ENCODE measurements around the gene CHRNG. TPM values are rescaled to one million over a fixed set of nuclear protein-coding genes. Genes with fewer than 3 reads are reported as not detected.

Gene CHRNG, protein sequence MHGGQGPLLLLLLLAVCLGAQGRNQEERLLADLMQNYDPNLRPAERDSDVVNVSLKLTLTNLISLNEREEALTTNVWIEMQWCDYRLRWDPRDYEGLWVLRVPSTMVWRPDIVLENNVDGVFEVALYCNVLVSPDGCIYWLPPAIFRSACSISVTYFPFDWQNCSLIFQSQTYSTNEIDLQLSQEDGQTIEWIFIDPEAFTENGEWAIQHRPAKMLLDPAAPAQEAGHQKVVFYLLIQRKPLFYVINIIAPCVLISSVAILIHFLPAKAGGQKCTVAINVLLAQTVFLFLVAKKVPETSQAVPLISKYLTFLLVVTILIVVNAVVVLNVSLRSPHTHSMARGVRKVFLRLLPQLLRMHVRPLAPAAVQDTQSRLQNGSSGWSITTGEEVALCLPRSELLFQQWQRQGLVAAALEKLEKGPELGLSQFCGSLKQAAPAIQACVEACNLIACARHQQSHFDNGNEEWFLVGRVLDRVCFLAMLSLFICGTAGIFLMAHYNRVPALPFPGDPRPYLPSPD
- total RNA-seq: not detected

GRCh38 chr2:232539298-232540231 lies at the start of gene CHRNG:
Gene CHRNG, plus strand, starts transcription at chr2:232539692. Its CDS starts 56 bp downstream, at chr2:232539748.

GRCh38 chr2:232519581-232520438 lies 19.7 kb upstream of the CHRNG start, which contains the start of gene PRSS56:
Gene PRSS56, plus strand, starts transcription at chr2:232520388. Its CDS starts 211 bp downstream, at chr2:232520599.

DNA sequence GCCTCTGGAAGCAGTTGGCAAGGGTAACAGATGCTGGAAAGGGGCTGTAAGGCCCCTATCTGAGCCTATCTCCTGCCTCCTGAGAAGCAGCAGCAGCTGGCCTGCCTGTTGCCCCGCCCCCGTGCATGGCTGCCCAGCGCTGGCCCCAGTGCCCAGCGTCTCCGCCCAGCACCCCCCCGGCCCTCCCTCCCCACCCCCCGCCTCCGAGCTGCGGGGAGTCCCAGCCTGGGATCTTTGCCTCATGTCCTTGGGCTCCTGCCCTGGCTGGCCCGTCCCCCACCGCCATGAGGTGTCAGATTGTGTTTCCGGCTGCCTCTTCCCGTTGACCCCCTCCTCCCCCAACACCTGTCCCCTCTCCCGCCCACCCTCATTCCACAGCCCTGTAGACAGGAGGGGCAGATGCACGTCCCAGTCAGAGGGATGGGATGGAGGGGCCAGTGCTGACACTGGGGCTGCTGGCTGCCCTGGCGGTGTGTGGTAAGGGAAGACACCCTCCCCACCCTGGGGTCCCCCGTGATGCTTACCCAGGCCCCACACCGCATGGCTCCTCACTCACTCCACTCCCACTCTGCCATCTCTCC lies 13.6 kb upstream of the CHRNG start, which contains the start of gene CHRND:
TSS of gene CHRND (plus strand) at position 370 of the 581 bp plus-strand sequence. CDS start at position 426, 56 bp downstream.

DNA sequence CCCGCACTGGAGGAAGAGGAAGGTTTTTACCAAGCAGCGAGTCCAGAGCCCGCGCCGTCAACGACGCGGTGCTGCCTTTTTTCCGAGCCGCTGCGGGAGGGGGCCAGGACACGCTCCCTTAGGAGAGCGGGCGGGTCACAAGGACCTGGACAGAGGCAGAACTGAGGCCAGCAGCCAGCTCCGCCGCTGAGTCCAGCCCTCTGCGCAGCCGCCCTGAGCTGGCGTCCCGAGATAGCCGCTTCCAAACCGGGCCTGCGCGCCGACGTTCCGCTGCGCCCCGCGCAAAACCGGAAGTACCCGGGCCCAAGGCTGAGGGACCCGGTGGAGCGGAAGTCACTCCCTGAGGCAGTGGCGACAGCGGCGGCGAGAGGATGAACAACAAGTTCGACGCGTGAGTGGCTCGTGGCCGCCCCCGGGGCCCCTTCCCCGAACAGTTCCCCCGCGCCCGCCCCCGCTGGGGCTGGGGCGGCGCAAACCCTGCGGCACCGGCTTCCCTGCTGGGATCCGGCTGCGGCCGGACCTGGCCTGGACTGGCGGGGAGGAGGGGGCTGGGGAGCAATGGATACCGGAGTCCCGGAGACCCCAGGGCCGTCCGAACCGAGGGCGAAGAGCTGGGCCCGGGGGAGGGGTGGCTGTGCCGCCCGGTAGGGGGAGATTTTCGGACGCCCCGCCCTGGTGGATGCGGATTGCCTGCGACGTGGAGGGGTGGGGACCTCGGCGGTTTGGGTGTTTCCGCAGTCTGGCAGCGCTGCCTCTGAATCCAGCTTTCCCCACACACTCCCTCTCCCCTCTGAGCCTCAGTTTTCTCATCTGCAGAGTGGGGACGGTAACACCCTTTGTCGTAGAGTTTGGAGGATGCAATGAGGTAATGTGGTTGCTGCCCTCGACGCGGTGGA lies 11.1 kb downstream of the CHRNG start, which contains the start of the genes EIF4E2 and TIGD1:
TSS of gene EIF4E2 (plus strand) at position 336 of the 896 bp plus-strand sequence. CDS start at position 372, 36 bp downstream.
TSS of gene TIGD1 (minus strand) at position 204 of the 896 bp plus-strand sequence. CDS start 675 bp downstream, outside the sequence.

Other genes with a start within 250 kb of the CHRNG start
- not detected for gene ALPP, start 160.9 kb upstream of the CHRNG start, total RNA-seq
- not detected for gene ALPG, start 132.8 kb upstream of the CHRNG start, total RNA-seq
- gene ALPI, start 83.5 kb upstream of the CHRNG start, total RNA-seq: not detected
- gene ECEL1, start 51.9 kb upstream of the CHRNG start, total RNA-seq: not detected
- gene PRSS56, start 19.3 kb upstream of the CHRNG start, total RNA-seq: not detected
- gene CHRND, start 13.5 kb upstream of the CHRNG start, total RNA-seq: not detected
- 10 to 100 TPM; 10.1 TPM for gene TIGD1, start 10.9 kb downstream of the CHRNG start, total RNA-seq
- 10 to 100 TPM; 72.2 to 73.3 TPM for gene EIF4E2, start 11.0 kb downstream of the CHRNG start, total RNA-seq
- gene EFHD1, start 93.9 kb downstream of the CHRNG start, total RNA-seq: 1 to 10 TPM; 7.1 to 8.2 TPM
- gene GIGYF2, start 157.6 kb downstream of the CHRNG start, total RNA-seq: 10 to 100 TPM; 65.6 to 66.0 TPM
- gene KCNJ13, start 236.9 kb downstream of the CHRNG start, total RNA-seq: not detected

Measured in activated naive CD4-positive, alpha-beta T cell treated with anti-CD3 and anti-CD28 coated beads, Interleukin-2, amount 10 ng/mL, durations not matched to agents 5 hours and 36 hours (primary cell).